Cortex of kidney (tissue), 1 donor: ENCODE measurements around the gene BCDIN3D.

Experiments used
- DNase-seq: peaks from one replicate; lab custom pipeline; 2025; lab: John Stamatoyannopoulos, UW

BCDIN3D gene

DNA sequence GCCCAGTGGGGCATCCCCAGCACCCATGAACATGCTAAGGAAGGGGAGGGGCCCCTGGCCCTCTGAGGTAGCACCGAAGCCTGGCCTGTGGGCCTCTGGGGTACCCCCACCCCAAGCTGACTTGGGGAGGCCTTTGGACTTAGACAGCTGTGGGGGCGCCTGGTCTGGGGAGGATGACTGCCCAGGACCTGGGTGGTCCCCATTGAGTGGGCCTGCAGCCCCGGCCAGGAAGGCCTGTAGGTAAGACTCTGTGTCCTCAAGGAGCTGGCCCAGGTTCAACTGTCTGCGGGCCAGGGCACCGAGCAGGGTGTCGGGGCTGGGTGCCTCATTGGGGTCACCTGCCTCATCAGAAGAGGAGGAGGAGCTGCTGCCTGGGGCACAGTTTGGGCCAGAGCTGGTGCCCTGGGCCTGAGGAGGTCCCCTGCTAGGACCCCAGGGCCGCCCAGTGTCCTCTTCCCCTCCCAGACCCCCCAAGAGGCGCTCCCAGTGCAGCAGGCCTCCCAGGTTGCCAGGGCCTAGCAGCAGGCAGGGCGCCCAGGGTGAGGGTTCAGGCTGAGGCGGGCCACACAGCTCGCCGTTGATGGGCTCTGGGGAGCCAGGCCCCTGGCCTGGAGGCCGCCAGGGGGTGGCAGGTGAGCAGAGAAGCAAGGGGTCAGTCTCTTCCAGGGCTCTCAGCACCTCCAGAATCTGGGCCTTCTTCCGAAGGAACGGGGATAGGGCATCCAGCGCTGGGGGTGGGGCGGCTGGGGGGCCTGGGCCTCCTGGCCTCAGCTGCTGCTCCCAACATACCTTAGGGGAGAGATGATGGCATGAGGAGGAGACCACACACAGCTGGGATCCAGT, 46.1 kb downstream of the BCDIN3D start:
- no peak for DNase-seq

DNA sequence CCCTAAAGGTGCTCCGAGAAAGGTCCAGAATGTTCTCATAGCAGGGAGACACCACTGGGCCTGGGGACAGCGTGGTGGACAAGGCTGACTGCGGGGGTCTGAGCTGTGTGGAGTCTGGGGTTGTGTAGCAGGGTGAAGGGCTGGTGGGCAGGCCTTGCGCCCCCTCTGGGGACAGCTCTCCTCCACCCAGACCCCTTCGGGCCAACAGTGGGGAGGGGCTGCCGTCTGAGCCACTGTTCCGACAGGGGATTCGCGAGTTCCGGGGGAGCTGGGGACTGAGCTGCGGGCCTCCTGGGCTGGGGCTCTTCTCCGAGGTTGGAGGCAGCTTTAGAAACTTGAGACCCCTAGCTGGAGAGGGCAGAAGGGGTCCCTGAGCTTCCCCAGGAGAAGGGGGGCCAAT, 46.8 kb downstream of the BCDIN3D start:
- no peak for DNase-seq

DNA sequence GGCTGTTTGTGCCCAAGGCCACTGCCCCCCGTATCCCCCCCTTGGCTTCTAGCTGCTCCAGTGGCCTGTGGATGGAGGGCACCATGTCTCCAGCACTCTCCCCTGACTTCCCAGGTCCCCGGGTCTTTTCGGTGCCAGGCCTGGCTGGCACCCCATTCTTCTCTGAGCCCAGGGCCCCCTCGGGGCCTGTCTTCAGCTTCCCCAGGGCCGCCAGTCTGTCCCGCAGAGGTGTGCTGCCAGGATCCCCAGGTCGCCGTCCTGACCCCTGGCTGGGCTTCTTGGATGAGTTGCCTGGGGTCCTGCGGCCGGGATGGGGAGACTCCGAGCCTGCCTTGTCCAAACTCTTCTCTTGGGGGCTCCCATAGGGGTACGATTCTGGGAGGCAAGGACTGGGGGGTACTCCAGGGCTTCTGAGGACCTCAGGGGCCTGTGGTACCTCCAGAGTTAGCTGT, 47.2 kb downstream of the BCDIN3D start:
- DNase-seq: no peak

DNA sequence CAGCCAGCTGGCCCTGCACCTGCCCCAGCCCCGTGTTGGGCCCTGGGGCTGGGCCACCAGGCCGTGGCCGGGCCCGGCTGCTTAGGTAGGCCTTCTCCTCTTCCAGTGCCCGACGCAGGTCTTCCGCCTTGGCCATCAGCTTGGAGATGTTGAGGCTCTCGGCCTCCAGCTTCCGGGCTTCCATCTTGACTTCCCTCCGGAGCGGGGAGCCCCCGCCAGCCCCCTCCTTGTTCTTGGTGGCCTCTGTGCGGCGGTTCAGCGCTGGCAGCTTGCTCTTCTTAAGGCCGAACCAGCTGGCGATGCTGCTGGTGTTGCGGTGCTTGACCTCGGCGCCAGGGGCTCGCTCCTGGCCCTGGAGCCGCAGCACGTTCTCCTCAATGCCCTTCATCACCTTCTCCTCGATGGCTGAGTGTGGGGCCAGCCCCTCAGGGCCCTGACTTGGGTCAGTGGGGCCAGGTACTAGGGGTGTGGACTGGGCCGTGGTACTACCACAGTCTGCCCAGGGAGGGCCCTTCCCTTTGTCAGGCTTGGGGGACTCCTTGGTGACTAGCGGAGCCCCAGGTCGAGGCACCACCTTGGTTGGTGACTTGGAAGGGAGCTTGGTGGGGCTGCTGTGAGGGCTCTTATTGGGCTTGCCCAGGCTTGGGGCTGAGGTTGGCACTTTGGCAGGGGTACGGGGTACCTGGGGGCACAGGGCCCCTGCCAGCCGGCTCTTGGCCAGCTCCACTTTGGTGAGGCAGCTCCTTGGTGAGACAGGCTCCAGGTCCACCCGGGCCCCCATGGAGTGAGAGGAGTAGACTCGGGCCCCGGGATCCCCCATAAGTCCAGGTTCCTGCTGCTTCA, 47.9 kb downstream of the BCDIN3D start:
- no peak for DNase-seq

DNA sequence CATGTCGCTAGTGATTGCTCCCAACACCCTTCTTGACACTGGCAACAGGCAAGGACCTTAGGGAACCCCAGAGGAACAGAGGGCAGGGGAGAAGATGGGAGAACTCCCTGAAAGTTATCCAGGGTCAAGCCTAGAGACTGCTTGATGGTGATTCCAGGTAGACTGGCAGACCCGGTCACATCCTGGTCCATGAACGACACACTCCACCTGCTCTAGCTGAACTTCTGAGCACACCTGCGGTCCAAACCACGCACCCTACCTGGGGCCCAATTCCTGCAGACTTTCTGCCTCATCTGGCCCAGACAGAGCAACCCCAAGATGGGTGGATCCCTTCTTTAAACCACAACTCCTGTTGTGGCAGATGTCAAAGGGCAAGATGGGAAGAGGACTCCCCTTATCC, 48.9 kb downstream of the BCDIN3D start:
- no peak for DNase-seq

DNA sequence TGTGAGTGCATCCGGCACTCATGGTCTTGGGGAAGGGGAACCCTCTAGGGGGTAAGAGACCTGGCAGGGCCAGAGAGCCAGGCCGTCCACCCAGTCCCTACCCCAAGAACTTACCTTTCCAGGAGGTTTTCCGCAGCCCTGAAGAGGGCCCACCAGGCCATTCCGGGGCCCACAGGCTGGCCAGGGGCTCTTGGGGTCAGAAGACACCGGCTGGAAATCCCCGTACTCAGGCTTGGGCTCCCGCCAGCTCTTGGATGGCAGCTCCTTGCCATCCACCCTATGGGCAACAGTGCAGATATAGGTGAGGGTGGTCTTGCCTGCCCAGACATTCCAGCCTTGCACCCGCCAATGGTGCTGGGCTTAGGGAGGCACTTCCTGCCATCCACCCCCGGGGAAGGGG, 49.3 kb downstream of the BCDIN3D start:
- DNase-seq: no peak

DNA sequence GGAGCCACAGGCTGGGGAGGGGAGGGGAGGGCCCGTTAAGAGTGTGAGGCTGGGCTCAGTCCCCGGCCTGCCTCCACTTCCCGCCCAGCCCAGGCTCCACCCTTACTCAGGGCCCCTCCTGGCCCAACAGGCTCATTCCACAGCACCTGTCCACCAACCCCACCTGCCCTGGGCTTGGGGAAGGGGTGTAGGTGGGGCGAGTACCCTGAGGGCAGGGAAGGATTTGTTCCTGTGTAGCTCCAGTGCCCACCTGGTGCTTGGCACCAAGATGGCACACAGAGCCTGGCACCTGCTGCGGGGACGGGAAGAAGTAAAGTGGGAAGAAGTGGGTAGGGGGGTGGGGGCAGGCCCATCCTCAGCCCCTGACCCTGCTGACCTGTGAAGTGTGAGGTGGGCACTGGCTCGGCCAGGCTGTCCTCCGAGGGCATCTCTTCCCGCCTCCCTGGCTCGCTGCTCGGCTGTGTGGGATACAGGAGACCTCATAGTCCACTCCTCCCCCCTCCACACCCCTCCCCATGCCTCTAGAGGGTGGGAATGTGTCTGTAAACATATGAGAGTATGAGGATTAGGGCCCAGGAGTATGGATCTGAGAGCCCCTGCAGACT, 49.8 kb downstream of the BCDIN3D start:
- DNase-seq: no peak

DNA sequence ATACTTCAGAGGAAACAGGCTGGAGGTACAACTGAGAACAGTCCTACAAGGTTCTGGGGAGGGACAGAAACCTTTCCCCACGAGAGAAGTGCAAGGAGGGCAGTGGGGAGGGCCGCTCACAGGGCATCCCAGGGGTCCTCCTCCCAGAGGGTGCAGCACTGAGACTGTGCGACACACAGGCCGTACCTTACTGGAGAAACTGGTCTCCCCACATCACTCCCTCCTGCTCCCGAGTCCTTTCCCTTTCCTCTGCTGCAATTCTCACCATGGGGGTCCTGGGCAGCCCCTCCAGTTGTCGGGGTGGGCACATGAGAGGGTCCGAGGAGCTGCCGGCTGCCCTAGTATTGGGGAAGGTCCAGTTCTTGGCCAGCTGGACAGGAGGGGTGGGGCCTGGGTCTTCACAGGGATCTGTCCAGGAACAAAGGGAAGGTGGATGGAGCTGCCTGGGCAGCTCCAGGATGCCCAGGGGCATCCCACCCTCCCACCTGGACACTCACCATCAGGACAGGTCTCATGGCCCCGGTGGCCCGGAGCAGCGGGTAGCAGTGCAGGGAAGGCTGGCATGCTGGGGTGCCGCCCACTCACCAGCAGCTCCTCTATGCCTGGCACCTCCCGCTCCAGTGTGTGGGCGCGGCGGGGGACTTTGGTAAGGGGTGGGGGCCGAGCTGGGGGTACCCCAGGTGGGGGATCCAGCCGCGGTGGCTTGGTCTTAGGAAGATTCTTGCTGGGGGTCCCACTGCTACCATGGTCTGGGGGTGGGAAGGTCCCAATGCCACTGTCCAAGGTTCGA, 50.5 kb downstream of the BCDIN3D start:
- no peak for DNase-seq

DNA sequence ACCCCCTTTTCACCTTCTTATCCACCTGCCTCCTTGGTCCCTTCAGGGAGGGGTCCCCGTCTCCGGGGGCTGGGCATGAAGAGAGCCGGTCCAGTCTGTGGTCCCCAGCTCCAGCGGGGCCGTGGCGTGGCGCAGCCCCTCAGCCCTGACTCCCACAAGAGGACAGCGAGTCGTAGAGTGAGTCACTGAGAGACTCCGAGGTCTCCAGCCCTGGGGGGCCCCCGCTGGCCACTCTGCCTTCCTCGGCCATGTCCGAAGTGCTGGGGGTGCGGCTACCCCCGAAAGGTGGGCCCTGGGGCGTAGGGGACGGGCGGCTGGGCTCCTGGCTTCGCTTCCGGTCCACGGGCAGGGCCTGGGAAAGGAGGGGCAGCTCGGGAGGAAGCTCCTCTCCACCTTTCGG, 51.2 kb downstream of the BCDIN3D start:
- DNase-seq: no peak

DNA sequence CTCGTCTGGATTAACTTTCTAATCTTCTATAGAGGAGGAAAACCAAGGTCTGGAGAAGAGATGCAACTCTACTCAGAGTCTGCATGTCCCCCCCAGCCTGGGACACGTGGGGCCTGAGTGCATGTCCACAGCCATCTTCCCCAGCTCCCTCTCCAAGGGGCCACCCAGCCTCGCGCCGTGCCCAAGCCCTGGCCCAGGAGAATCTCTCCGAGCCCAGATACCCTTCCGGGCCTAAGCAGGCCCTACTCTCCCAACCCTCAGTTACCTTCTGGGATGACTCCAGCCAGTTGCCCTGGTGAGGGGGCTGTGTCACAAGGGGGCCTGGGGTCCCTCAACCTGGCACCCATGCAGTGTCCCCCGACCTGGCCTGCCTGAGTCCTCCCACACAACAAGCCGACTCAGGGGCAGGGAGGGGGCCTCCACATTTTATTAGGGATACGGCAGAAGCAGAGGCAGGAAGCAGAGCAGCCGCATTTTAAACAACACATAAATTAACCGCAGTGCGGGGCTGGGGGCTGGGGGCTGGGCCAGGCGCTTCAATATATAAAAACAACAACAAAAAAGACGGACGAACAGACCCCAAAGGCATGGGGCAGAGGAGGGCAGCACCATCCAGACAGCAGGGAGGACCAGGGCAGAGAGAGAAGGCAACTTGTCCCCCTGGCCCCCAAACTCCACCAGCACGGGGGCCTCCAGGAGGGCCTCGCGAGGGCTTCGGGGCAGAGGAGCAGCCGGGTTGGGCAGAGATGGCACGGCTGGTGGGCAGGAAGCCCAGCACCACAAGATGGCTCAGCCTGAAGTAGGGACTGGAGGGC, 52.0 kb downstream of the BCDIN3D start:
- DNase-seq: no peak

DNA sequence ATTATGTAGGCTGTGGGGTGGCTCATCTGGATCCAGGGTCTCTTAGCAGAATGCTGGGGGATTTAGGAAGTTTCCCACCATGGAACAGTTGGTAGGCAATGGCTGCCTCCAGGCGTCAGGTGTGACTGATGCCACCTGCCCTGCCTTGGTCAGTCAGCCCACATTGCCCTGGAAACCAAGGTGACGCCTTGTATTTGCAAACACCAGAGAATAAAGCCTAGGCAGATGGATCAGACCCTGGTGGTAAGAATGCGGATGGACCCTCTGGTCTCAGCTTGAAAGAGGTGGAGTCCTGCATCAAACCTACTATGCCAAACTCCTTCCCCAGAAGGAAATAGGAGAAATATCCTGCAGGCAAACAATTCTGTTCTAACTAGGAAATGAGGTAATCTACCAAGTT, 52.9 kb downstream of the BCDIN3D start:
- no peak for DNase-seq

DNA sequence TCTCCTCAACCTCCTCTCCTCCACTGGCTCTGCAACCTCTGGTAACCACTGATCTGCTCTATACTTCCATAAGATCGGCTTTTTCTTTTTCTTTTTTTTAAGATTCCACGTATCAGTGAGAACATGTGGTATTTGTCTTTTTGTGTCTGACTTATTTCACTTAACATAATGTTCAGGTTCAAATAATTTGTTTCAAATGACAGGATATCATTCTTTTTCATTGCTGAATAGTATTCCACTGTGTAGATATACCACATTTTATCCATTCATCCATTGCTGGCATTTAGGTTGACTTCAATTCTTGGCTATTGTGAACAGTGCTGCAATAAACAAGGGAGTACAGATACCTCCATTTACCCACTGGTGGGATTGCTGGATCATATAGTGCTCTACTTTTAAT, 55.2 kb downstream of the BCDIN3D start:
- no peak for DNase-seq
